HG03108 (cell line): ENCODE results near the gene VAT1.
"Not testable (repeated sequence)": the region's sequence is repeated elsewhere in the genome, so short reads cannot be mapped to it uniquely, and the experiment has no call there.

Source experiments
- ATAC-seq: cut with Tn5 transposase; IDR thresholded peaks from one replicate; pipeline ENCODE4 v1.9.1; 2021; ENCODE audit warnings: moderate library complexity; ENCODE audit not compliant: unreplicated experiment

VAT1 gene

GRCh38 chr17:42975701-42976100, 46.5 kb downstream of the VAT1 start:
- not testable (repeated sequence) for ATAC-seq

- ATAC-seq, result no peak
Observed at GRCh38 chr17:42975265-42975664, 46.9 kb downstream of the VAT1 start.

- not testable (repeated sequence) for ATAC-seq
Observed at GRCh38 chr17:42973323-42973722, 48.9 kb downstream of the VAT1 start.

- ATAC-seq, result no peak
Observed at GRCh38 chr17:42971589-42971988, 50.6 kb downstream of the VAT1 start.

GRCh38 chr17:42969001-42969581, 53.1 kb downstream of the VAT1 start:
- ATAC-seq, result no peak

GRCh38 chr17:42967925-42968324, 54.3 kb downstream of the VAT1 start:
- no peak for ATAC-seq
